GM23248 (cell line): ENCODE data around the gene ACOX3.

Source experiments
- EZH2 ChIP-seq: fragments of 200-600 bp; sonication (generic); IDR thresholded peaks from 2 replicates; pipeline ENCODE4 v1.6.1; 2018; ENCODE audit warnings: antibody characterized with exemption, mild to moderate bottlenecking; ENCODE audit not compliant: insufficient read depth, poor library complexity, severe bottlenecking
- EZH2phosphoT487 ChIP-seq: fragments of 200-600 bp; sonication (generic); IDR thresholded peaks from 2 replicates; pipeline ENCODE4 v1.6.1; 2018; ENCODE audit warnings: antibody characterized with exemption, moderate library complexity, mild to moderate bottlenecking, low read depth; ENCODE audit not compliant: insufficient read depth

DNA sequence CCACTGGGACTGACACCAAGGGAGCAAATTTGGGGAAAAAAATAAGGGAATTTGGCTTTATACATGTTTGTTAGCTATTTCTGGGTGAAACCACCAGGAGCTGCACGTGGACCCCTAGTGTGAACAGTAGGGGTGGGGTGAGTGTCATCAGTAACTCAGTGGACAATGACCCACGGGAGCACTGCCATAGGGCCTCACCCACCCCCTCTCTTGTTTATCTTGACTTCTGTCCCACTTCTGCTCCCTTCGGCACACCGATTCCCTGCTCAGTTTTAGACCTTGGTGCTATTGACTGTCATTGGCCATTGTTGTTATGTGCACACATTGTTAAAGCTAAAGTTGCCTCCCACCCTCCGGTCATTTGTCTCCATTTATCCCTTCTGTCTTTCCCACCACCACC, 9.0 kb downstream of the ACOX3 start:
- TF ChIP-seq EZH2phosphoT487 (no peak), EZH2 (no peak)
